Peyer's patch (tissue), 4 donors: ENCODE data around the gene TOP1. TPM values are rescaled to one million over a fixed set of nuclear protein-coding genes. Genes with fewer than 3 reads are reported as not detected.

Experiments
- DNase-seq, 3 donors: peaks; one replicate each; pipeline ENCODE4 v3.0.0-alpha.2; 2017 to 2019
- H3K27ac ChIP-seq, 4 donors: fragments of 200-600 bp; sonication (generic); one replicate each; pipeline ENCODE4 v1.5.1; 2016 to 2019
- H3K27me3 ChIP-seq, 2 donors: fragments of 200-600 bp; sonication (generic); one replicate each; pipeline ENCODE4 v1.5.1; 2019
- H3K36me3 ChIP-seq, 3 donors: fragments of 200-600 bp; sonication (generic); one replicate each; pipeline ENCODE4 v1.5.1; 2016 to 2019
- H3K4me1 ChIP-seq, 4 donors: fragments of 200-600 bp; sonication (generic); one replicate each; pipeline ENCODE4 v1.5.1; 2016 to 2019
- H3K4me3 ChIP-seq, 4 donors: fragments of 200-600 bp; sonication (generic); 1 replicate in 3 of 4; 2 replicates in 1 of 4; pipeline ENCODE4 v1.5.1; 2016 to 2019; ENCODE audit warnings: mild to moderate bottlenecking in 1 of 4
- H3K9me3 ChIP-seq, 4 donors: fragments of 200-600 bp; sonication (generic); one replicate each; pipeline ENCODE4 v1.5.1; 2016 to 2019; ENCODE audit warnings: mild to moderate bottlenecking in 1 of 4
- POLR2A ChIP-seq, 2 donors: fragments of 450-650 bp; IDR thresholded peaks; one replicate each; pipeline ENCODE4 v1.5.1; 2017; ENCODE audit warnings: antibody characterized with exemption in 2 of 2, mild to moderate bottlenecking in 2 of 2, moderate library complexity in 2 of 2
- total RNA-seq, 4 donors: library from RNA; depleted of rRNA; stranded (reverse); fragments of >200 nt; gene quantifications; one replicate each; pipeline ENCODE4 v1.1.0, GENCODE V29; 2016
- TF ChIP-seq, protein P1 (sequence below), 6 experiments: fragments of 450-650 bp in 4 of 6; fragments of 200-600 bp in 2 of 6; sonication (generic) in 1 of 6; IDR thresholded peaks; one replicate each; pipeline ENCODE4 v1.5.1; 2017 to 2019; ENCODE audit warnings: antibody characterized with exemption in 6 of 6, mild to moderate bottlenecking in 3 of 6, moderate library complexity in 1 of 6

Gene TOP1
- total RNA-seq, 4 donors from 2014 or later, result 34.4 to 72.6 (median 39.8) TPM

- Histone ChIP-seq H3K9me3 (no peaks in the 10 kb centered on the region), H3K36me3 (peaks cover 0 to 39% (median 0%) of the 10 kb centered on the region in 3 donors), H3K27ac (no peak overlapping the region), H3K4me1 (peaks cover 0 to 4% (median 0%) of the 10 kb centered on the region in 4 donors), H3K27me3 (no peaks in the 10 kb centered on the region), H3K4me3 (no peak overlapping the region)
- no peak for DNase-seq
- no peak for TF ChIP-seq POLR2A (IDR thresholded peaks at IDR 0.05)
- TF ChIP-seq, protein P1, sequence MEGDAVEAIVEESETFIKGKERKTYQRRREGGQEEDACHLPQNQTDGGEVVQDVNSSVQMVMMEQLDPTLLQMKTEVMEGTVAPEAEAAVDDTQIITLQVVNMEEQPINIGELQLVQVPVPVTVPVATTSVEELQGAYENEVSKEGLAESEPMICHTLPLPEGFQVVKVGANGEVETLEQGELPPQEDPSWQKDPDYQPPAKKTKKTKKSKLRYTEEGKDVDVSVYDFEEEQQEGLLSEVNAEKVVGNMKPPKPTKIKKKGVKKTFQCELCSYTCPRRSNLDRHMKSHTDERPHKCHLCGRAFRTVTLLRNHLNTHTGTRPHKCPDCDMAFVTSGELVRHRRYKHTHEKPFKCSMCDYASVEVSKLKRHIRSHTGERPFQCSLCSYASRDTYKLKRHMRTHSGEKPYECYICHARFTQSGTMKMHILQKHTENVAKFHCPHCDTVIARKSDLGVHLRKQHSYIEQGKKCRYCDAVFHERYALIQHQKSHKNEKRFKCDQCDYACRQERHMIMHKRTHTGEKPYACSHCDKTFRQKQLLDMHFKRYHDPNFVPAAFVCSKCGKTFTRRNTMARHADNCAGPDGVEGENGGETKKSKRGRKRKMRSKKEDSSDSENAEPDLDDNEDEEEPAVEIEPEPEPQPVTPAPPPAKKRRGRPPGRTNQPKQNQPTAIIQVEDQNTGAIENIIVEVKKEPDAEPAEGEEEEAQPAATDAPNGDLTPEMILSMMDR (IDR thresholded peaks at IDR 0.05), result no peak
Observed at GRCh38 chr20:41064377-41064776, 35.8 kb downstream of the TOP1 start.

- peaks cover 0 to 4% (median 0%) of the 10 kb centered on the region in 4 donors for H3K4me1 ChIP-seq
- no peaks in the 10 kb centered on the region for H3K27me3 ChIP-seq
- TF ChIP-seq POLR2A (IDR thresholded peaks at IDR 0.05), result no peak
- TF ChIP-seq, protein P1 (IDR thresholded peaks at IDR 0.05), result no peak
- no peak overlapping the region for H3K4me3 ChIP-seq
- no peaks in the 10 kb centered on the region for H3K9me3 ChIP-seq
- H3K36me3 ChIP-seq, result peaks cover 0 to 39% (median 0%) of the 10 kb centered on the region in 3 donors
- DNase-seq, result no peak
- H3K27ac ChIP-seq, result no peak overlapping the region
Observed at GRCh38 chr20:41065716-41066115, 37.1 kb downstream of the TOP1 start.

GRCh38 chr20:41068806-41069205, 40.2 kb downstream of the TOP1 start:
- no peak for TF ChIP-seq POLR2A (IDR thresholded peaks at IDR 0.05)
- TF ChIP-seq, protein P1 (IDR thresholded peaks at IDR 0.05), result no peak
- Histone ChIP-seq H3K4me3 (no peak overlapping the region), H3K36me3 (peaks cover 0 to 15% (median 0%) of the 10 kb centered on the region in 3 donors), H3K27ac (no peak overlapping the region), H3K4me1 (peaks cover 0 to 31% (median 0%) of the 10 kb centered on the region in 4 donors), H3K27me3 (no peaks in the 10 kb centered on the region), H3K9me3 (no peaks in the 10 kb centered on the region)
- DNase-seq, result no peak

DNA sequence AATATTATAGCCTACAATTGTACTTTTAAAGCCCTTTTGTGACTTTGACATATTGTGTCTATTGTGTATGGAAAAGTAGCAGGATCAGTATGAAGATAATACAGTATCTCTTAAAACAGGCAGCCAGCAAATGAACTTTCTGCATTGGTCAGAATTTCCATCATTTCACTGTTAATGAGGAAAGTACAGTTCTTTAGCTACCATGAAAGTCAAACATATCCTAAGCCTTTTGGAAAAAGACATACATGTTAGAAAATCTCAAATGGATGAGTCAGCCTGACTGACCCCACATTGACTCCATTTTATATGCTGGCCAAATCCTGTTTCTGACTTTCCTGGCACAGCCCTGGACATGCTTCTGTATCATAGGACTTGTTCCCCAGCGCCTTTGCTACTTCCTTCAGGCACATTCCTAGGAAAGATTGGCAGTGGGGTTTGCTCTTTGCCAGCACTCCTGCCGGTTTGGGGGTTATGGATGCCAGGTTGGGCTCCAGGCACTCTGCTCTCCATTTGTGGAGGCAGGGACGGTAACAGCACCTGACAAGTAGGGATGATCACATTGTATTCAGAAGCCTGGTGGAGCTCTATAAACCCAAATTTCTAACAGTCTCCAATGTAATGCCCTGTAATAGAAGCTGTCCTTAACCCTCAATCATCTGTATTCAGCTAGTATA, 43.7 kb downstream of the TOP1 start:
- no peak overlapping the region for H3K27ac ChIP-seq
- no peak for TF ChIP-seq POLR2A (IDR thresholded peaks at IDR 0.05)
- TF ChIP-seq, protein P1 (IDR thresholded peaks at IDR 0.05), result no peak
- no peak for DNase-seq

GRCh38 chr20:41072915-41073314, 44.3 kb downstream of the TOP1 start:
- Histone ChIP-seq H3K4me3 (no peak overlapping the region), H3K27me3 (no peaks in the 10 kb centered on the region), H3K36me3 (peaks cover 0 to 15% (median 0%) of the 10 kb centered on the region in 3 donors), H3K27ac (no peak overlapping the region), H3K4me1 (peaks cover 0 to 39% (median 3%) of the 10 kb centered on the region in 4 donors), H3K9me3 (no peaks in the 10 kb centered on the region)
- TF ChIP-seq, protein P1 (IDR thresholded peaks at IDR 0.05), result no peak
- TF ChIP-seq POLR2A (IDR thresholded peaks at IDR 0.05), result no peak
- DNase-seq, result no peak

More for the DNA sequence above, 43.7 kb downstream of the TOP1 start:
- Histone ChIP-seq H3K9me3 (no peaks in the 10 kb centered on the region), H3K4me1 (peaks cover 0 to 36% (median under 1%) of the 10 kb centered on the region in 4 donors), H3K36me3 (peaks cover 0 to 17% (median 0%) of the 10 kb centered on the region in 3 donors), H3K4me3 (no peak overlapping the region), H3K27me3 (no peaks in the 10 kb centered on the region)
